ENCODE data around the gene METTL23. TPM values are rescaled to one million over a fixed set of nuclear protein-coding genes. Genes with fewer than 3 reads are reported as not detected.
"Not testable (repeated sequence)": the region's sequence is repeated elsewhere in the genome, so short reads cannot be mapped to it uniquely, and the experiment has no call there.

The METTL23 gene
- total RNA-seq, 1 donor from 2014 or later: 25.6 TPM

DNA sequence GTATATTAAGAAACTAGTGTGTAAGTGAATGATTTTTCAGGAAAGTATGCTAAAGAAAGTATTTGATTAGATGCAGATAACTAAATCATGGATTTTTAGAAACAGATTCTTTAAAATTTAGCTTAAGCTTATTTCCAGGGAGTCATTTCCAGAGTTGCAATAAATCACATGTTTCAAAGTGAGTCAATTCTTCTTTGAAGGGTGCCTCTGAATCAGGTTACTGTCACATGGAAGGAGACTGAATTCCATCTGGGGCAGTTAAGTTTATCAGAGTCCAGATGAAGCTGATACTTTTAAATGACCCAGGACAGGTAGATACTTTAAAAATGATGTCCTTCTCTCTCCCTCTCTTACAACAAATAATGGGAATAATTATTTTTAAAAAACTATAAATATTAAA lies 16.3 kb downstream of the METTL23 start:
- DNase-seq (ENCODE audit: low spot score in 2 of 2, unreplicated experiment in 2 of 2): no peak
- Mint-ChIP-seq H3K27ac (peak overlapping the region; percentile 50), H3K9me3 (peaks cover 10% of the 10 kb centered on the region), H3K4me3 (no peak overlapping the region), H3K36me3 (peaks cover 37% of the 10 kb centered on the region), H3K27me3 (ENCODE audit: low read depth) (no peaks in the 10 kb centered on the region), H3K4me1 (peaks cover 25% of the 10 kb centered on the region)
- TF ChIP-seq, protein P1, sequence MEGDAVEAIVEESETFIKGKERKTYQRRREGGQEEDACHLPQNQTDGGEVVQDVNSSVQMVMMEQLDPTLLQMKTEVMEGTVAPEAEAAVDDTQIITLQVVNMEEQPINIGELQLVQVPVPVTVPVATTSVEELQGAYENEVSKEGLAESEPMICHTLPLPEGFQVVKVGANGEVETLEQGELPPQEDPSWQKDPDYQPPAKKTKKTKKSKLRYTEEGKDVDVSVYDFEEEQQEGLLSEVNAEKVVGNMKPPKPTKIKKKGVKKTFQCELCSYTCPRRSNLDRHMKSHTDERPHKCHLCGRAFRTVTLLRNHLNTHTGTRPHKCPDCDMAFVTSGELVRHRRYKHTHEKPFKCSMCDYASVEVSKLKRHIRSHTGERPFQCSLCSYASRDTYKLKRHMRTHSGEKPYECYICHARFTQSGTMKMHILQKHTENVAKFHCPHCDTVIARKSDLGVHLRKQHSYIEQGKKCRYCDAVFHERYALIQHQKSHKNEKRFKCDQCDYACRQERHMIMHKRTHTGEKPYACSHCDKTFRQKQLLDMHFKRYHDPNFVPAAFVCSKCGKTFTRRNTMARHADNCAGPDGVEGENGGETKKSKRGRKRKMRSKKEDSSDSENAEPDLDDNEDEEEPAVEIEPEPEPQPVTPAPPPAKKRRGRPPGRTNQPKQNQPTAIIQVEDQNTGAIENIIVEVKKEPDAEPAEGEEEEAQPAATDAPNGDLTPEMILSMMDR (IDR thresholded peaks at IDR 0.05; ENCODE audit: unreplicated experiment): no peak

DNA sequence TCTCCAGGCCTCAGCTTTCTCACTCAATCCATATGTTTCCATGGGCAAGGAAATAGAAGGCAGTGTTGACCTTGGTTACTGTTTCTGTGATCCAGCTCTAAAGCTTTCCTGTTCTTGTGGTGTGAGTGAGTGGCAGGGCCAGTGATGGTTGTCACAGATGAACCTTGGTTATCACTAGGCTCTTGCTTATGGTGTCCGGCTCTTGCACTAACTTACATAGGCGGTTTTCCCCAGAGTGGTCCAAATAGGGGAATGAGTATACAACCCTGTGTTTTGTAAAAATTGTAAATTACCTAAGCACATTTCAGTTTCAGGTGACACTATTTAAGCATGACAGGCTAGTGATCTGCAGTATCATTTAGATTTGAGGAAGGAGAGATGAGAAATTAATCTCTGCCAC lies 18.1 kb downstream of the METTL23 start:
- no peak for DNase-seq (ENCODE audit: low spot score in 2 of 2, unreplicated experiment in 2 of 2)
- Mint-ChIP-seq H3K4me1 (peaks cover 11% of the 10 kb centered on the region), H3K27me3 (ENCODE audit: low read depth) (no peaks in the 10 kb centered on the region), H3K4me3 (no peak overlapping the region), H3K36me3 (peaks cover 41% of the 10 kb centered on the region), H3K9me3 (peaks cover 10% of the 10 kb centered on the region), H3K27ac (no peak overlapping the region)
- TF ChIP-seq, protein P1 (IDR thresholded peaks at IDR 0.05; ENCODE audit: unreplicated experiment): no peak

DNA sequence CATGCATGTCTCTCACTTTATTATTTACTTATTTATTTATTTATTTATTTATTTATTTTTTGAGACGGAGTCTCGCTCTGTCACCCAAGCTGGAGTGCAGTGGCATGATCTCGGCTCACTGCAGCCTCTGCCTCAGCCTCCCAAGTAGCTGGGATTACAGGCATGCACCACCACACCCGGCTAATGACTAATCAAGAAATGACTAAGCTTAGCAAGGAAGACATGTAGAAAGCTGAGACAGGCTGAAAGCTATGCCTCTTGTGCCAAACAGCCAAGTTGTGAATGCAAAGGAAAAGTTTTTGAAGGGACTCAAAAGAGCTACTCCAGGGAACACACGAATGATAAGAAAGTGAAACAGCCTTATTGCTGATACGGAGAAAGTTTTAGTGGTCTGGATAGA lies 19.1 kb downstream of the METTL23 start:
- H3K4me1 Mint-ChIP-seq; H3K9me3 Mint-ChIP-seq; DNase-seq (ENCODE audit: low spot score in 2 of 2, unreplicated experiment in 2 of 2); H3K27me3 Mint-ChIP-seq (ENCODE audit: low read depth); H3K4me3 Mint-ChIP-seq; H3K27ac Mint-ChIP-seq: not testable (repeated sequence)
- H3K36me3 Mint-ChIP-seq: peaks cover 45% of the 10 kb centered on the region

DNA sequence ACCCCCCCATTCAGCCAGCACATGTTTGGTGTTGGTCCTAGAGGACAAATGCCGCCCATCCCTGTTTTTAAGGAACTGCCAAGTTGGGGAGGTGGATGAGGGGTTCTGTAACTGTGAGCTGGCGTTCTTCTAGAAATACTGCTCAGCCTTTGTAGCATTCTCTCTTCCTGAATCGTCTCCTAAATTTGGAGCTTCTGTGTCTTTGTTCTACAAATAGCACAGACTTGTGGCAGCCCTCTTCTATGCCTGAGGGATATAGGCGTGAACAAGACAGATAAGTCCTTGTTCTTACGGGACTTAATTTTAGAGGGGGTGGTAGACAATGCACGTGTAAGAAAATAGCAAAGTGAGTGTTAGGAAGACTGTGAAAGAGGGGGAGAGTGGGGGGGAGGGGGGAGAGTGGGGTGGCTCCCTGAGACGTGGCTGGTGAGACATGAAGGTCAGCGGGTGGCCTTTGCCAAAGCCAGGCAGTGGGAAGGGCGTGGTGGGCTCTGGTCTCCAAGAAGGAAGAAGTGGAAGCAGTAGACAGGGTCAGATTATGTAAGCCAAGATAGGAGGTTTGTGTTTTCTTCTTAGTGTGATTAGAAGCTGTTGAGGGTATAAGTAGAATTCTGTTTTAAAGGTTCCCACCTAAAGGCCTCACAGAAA lies 21.2 kb downstream of the METTL23 start:
- TF ChIP-seq, protein P1 (IDR thresholded peaks at IDR 0.05; ENCODE audit: unreplicated experiment): no peak
- peaks cover 3% of the 10 kb centered on the region for H3K4me1 Mint-ChIP-seq
- DNase-seq (ENCODE audit: low spot score in 2 of 2, unreplicated experiment in 2 of 2): no peak
- no peak overlapping the region for H3K27ac Mint-ChIP-seq
- no peak overlapping the region for H3K4me3 Mint-ChIP-seq
- H3K9me3 Mint-ChIP-seq: peaks cover 10% of the 10 kb centered on the region
- H3K27me3 Mint-ChIP-seq (ENCODE audit: low read depth): no peaks in the 10 kb centered on the region
- peaks cover 46% of the 10 kb centered on the region for H3K36me3 Mint-ChIP-seq

DNA sequence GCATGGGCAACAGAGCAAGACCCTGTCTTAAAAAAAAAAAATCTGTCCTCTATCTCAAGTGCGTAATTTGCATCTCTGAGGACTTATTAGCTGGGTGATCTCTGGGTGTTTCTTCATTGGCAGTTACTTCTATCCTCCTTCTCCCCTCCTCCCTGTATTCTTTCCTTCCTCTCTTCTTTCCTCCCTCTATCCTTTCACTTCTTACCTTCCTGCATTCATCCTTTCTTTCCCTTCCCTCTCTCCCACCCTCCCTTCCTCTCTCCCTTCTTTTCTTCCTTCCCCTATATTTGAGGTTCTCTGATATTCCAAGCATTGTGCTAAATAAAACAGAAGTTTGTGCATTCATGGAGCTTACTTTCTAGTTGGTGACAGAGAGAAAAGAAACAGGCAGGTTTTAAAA lies 22.0 kb downstream of the METTL23 start:
- Mint-ChIP-seq H3K4me3 (no peak overlapping the region), H3K36me3 (peaks cover 49% of the 10 kb centered on the region), H3K27ac (no peak overlapping the region), H3K27me3 (ENCODE audit: low read depth) (no peaks in the 10 kb centered on the region), H3K4me1 (no peaks in the 10 kb centered on the region), H3K9me3 (peaks cover 10% of the 10 kb centered on the region)
- no peak for DNase-seq (ENCODE audit: low spot score in 2 of 2, unreplicated experiment in 2 of 2)
- TF ChIP-seq, protein P1 (IDR thresholded peaks at IDR 0.05; ENCODE audit: unreplicated experiment): no peak

DNA sequence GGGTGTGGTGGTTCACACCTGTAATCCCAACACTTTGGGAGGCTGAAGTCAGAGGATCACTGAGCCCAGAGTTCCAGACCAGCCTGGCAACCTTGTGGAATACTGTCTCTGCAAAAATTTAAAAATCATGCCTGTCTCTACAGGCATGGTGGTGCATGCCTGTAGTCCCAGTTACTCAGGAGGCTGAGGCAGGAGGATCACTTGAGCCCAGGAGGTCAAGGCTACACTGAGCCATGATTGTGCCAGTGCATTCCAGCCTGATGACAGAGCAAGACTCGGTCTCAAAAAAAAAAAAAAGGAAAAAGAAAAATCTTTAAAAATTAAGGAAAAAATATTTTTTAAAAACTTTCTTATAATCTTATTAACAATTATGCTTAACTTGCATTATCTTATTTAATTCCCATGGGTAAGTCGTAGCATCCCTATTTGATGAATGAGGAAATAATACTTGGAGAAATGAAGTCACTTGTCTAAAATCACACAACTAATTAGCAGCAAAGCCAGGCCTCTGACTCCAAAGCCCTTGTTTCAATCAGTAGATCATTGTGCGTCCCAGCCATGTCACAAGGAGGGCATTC lies 24.9 kb downstream of the METTL23 start:
- no peak for DNase-seq (ENCODE audit: low spot score in 2 of 2, unreplicated experiment in 2 of 2)
- TF ChIP-seq, protein P1 (IDR thresholded peaks at IDR 0.05; ENCODE audit: unreplicated experiment): no peak
- Mint-ChIP-seq H3K4me3 (no peak overlapping the region), H3K4me1 (no peaks in the 10 kb centered on the region), H3K36me3 (peaks cover 28% of the 10 kb centered on the region), H3K27me3 (ENCODE audit: low read depth) (no peaks in the 10 kb centered on the region), H3K9me3 (peaks cover 2% of the 10 kb centered on the region), H3K27ac (no peak overlapping the region)
